ENCODE measurements around the gene POLD3.

POLD3 gene

GRCh38 chr11:74683279-74683871, 91.0 kb downstream of the POLD3 start:
- H3K4me3 ChIP-seq (ENCODE audit: low read depth, low read length) = peak overlapping the region; percentile 20
- peak; percentile 55 for TF ChIP-seq CTCF (IDR thresholded peaks at IDR 0.05; ENCODE audit: low read depth, low read length, missing control alignments)
- in situ Hi-C loops (cut with HindIII; ENCODE audit: low sequenced_read_pairs) = no loop called here
- no peak for DNase-seq (ENCODE audit: low read depth)

GRCh38 chr11:74683941-74684481, 91.6 kb downstream of the POLD3 start:
- TF ChIP-seq CTCF (IDR thresholded peaks at IDR 0.05; ENCODE audit: low read depth, low read length, missing control alignments) = no peak
- in situ Hi-C loops (cut with HindIII; ENCODE audit: low sequenced_read_pairs) = no loop called here
- no peak overlapping the region for H3K4me3 ChIP-seq (ENCODE audit: low read depth, low read length)
- DNase-seq (ENCODE audit: low read depth) = no peak

- in situ Hi-C loops (cut with HindIII; ENCODE audit: low sequenced_read_pairs) = no loop called here
- H3K4me3 ChIP-seq (ENCODE audit: low read depth, low read length) = no peak overlapping the region
- DNase-seq (ENCODE audit: low read depth) = no peak
- no peak for TF ChIP-seq CTCF (IDR thresholded peaks at IDR 0.05; ENCODE audit: low read depth, low read length, missing control alignments)
Measured at GRCh38 chr11:74684661-74685060, 92.3 kb downstream of the POLD3 start.

GRCh38 chr11:74685338-74685737, 93.0 kb downstream of the POLD3 start:
- no peak for DNase-seq (ENCODE audit: low read depth)
- in situ Hi-C loops (cut with HindIII; ENCODE audit: low sequenced_read_pairs) = no loop called here
- TF ChIP-seq CTCF (IDR thresholded peaks at IDR 0.05; ENCODE audit: low read depth, low read length, missing control alignments) = no peak
- H3K4me3 ChIP-seq (ENCODE audit: low read depth, low read length) = no peak overlapping the region

- DNase-seq (ENCODE audit: low read depth) = no peak
- no peak overlapping the region for H3K4me3 ChIP-seq (ENCODE audit: low read depth, low read length)
- no peak for TF ChIP-seq CTCF (IDR thresholded peaks at IDR 0.05; ENCODE audit: low read depth, low read length, missing control alignments)
- in situ Hi-C loops (cut with HindIII; ENCODE audit: low sequenced_read_pairs) = no loop called here
Measured at GRCh38 chr11:74685905-74686304, 93.5 kb downstream of the POLD3 start.

GRCh38 chr11:74686792-74687191, 94.4 kb downstream of the POLD3 start:
- in situ Hi-C loops (cut with HindIII; ENCODE audit: low sequenced_read_pairs) = no loop called here
- DNase-seq (ENCODE audit: low read depth) = no peak
- H3K4me3 ChIP-seq (ENCODE audit: low read depth, low read length) = no peak overlapping the region
- peak; percentile 22 for TF ChIP-seq CTCF (IDR thresholded peaks at IDR 0.05; ENCODE audit: low read depth, low read length, missing control alignments)

Measured in astrocyte of the cerebellum (primary cell).